Measurements from ENCODE around the gene CDC42BPB. TPM values are rescaled to one million over a fixed set of nuclear protein-coding genes. Genes with fewer than 3 reads are reported as not detected.

CDC42BPB gene
- total RNA-seq, 1 donor from 2014 or later: 187 TPM

DNA sequence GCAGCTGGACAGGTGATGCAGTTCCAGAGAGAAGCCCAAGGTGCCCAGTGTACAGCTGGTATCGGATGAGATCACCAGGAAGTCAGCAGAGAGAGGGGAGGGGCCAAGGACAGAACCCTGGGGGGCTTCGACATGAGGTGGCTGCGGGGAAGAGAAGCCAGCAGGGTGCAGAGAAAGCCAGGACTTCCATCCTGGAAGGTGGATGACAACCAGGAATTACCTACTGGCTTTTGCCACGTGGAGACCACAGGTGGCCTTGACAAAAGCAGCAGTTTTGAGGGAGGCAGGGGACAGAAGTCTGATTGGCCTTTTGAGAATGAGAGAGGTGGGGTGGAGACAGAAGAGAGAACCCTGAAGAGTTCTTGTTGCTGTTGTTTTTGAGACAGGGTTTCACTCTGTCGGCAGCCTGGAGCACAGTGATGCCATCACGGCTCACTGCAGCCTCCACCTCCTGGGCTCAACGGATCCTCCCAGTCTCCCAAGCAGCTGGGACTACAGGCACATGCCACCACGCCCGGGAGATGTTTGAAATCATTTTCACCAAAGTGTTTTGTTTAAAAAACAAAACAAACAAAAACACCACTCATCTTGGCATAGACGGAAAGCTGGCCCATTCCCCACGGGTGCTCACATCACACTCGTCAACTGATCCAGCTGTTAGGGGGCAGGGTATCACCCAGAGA lies 35.2 kb downstream of the CDC42BPB start:
- peaks cover 32% of the 10 kb centered on the region for H3K36me3 Mint-ChIP-seq (ENCODE audit: low read depth, unreplicated experiment)
- H3K4me3 Mint-ChIP-seq (ENCODE audit: unreplicated experiment): peak overlapping the region; percentile 66
- H3K27me3 Mint-ChIP-seq (ENCODE audit: unreplicated experiment): peaks cover 14% of the 10 kb centered on the region
- TF ChIP-seq, protein P1, sequence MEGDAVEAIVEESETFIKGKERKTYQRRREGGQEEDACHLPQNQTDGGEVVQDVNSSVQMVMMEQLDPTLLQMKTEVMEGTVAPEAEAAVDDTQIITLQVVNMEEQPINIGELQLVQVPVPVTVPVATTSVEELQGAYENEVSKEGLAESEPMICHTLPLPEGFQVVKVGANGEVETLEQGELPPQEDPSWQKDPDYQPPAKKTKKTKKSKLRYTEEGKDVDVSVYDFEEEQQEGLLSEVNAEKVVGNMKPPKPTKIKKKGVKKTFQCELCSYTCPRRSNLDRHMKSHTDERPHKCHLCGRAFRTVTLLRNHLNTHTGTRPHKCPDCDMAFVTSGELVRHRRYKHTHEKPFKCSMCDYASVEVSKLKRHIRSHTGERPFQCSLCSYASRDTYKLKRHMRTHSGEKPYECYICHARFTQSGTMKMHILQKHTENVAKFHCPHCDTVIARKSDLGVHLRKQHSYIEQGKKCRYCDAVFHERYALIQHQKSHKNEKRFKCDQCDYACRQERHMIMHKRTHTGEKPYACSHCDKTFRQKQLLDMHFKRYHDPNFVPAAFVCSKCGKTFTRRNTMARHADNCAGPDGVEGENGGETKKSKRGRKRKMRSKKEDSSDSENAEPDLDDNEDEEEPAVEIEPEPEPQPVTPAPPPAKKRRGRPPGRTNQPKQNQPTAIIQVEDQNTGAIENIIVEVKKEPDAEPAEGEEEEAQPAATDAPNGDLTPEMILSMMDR (IDR thresholded peaks at IDR 0.05; ENCODE audit: unreplicated experiment): no peak
- H3K9me3 Mint-ChIP-seq (ENCODE audit: unreplicated experiment): no peaks in the 10 kb centered on the region
- peak overlapping the region; percentile 90 for H3K27ac Mint-ChIP-seq (ENCODE audit: unreplicated experiment)
- DNase-seq (ENCODE audit: low spot score): no peak
- peaks cover 81% of the 10 kb centered on the region for H3K4me1 Mint-ChIP-seq (ENCODE audit: unreplicated experiment)

GRCh38 chr14:103021684-103022001 lies 35.7 kb downstream of the CDC42BPB start:
- Mint-ChIP-seq H3K27me3 (ENCODE audit: unreplicated experiment) (peaks cover 11% of the 10 kb centered on the region), H3K36me3 (ENCODE audit: low read depth, unreplicated experiment) (peaks cover 29% of the 10 kb centered on the region), H3K9me3 (ENCODE audit: unreplicated experiment) (no peaks in the 10 kb centered on the region), H3K4me1 (ENCODE audit: unreplicated experiment) (peaks cover 79% of the 10 kb centered on the region), H3K4me3 (ENCODE audit: unreplicated experiment) (peak overlapping the region; percentile 66), H3K27ac (ENCODE audit: unreplicated experiment) (peak overlapping the region; percentile 90)
- no peak for DNase-seq (ENCODE audit: low spot score)
- TF ChIP-seq, protein P1 (IDR thresholded peaks at IDR 0.05; ENCODE audit: unreplicated experiment): no peak

DNA sequence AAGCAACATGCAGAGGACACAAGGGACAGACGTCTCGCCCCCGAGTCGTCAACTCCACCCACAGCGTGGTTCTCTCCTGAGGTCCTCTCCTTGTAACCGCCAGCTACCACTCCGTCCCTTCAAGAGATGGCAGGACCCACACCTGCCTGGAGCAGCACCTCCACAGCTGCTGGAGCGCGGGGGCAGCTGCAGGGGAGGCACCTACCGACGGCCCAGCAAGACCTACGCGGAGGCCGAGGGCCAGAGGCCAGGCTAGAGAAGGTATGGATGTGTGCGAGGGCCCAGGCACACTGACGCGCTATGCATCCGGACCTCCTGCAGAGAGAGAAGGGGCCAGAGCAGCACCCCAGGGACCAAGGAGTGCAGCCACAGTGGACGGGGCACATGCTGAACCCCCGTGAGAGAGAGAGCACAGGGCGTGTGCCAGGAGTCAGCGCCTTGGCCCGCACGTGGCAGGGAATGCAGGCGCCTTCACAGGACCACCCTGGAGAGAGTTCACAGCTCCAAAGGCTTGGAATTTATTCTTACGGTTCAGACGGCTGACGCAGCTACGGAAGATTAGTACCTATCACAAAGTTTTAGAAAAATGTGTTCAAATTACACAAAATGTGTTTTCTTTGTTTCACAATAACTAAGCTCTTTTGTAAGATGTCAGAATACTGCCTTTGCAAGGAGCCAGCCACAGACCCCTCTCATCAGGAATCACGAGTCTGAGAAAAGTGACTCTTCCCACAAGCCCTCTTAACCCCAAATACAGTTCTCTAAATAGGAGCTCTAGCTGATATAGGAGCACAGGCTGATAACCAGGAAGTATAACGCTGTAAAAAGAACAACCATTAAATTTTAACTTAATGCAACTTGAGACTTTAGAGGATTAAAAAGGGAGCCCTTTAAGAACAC lies 36.8 kb downstream of the CDC42BPB start:
- H3K4me3 Mint-ChIP-seq (ENCODE audit: unreplicated experiment): peak overlapping the region; percentile 59
- peak overlapping the region; percentile 48 for H3K27ac Mint-ChIP-seq (ENCODE audit: unreplicated experiment)
- TF ChIP-seq, protein P1 (IDR thresholded peaks at IDR 0.05; ENCODE audit: unreplicated experiment): no peak
- H3K27me3 Mint-ChIP-seq (ENCODE audit: unreplicated experiment): peaks cover 11% of the 10 kb centered on the region
- H3K36me3 Mint-ChIP-seq (ENCODE audit: low read depth, unreplicated experiment): peaks cover 29% of the 10 kb centered on the region
- no peaks in the 10 kb centered on the region for H3K9me3 Mint-ChIP-seq (ENCODE audit: unreplicated experiment)
- no peak for DNase-seq (ENCODE audit: low spot score)
- H3K4me1 Mint-ChIP-seq (ENCODE audit: unreplicated experiment): peaks cover 84% of the 10 kb centered on the region

DNA sequence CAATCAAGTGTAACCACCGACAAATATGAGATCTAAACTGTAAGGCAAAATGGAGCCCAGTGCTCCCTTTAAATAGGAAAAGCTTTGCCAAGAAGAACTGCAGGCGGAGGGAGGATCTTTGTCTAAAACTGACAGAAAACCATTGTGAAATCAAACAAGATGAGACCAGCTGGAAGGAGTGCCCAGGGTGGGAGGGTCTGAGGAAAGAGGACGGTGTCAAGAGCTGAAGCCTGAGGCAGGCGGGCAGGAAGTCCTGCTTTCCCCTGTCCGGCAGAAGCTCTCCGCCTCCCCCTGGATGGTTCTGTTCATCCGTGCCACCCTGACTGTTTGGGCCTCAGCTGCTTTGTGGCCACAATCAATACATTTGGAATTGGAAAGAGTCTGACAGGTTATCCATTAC lies 37.5 kb downstream of the CDC42BPB start:
- peaks cover 28% of the 10 kb centered on the region for H3K36me3 Mint-ChIP-seq (ENCODE audit: low read depth, unreplicated experiment)
- H3K27ac Mint-ChIP-seq (ENCODE audit: unreplicated experiment): peak overlapping the region; percentile 90
- TF ChIP-seq, protein P1 (IDR thresholded peaks at IDR 0.05; ENCODE audit: unreplicated experiment): no peak
- H3K27me3 Mint-ChIP-seq (ENCODE audit: unreplicated experiment): peaks cover 12% of the 10 kb centered on the region
- DNase-seq (ENCODE audit: low spot score): no peak
- H3K4me3 Mint-ChIP-seq (ENCODE audit: unreplicated experiment): peak overlapping the region; percentile 71
- no peaks in the 10 kb centered on the region for H3K9me3 Mint-ChIP-seq (ENCODE audit: unreplicated experiment)
- H3K4me1 Mint-ChIP-seq (ENCODE audit: unreplicated experiment): peaks cover 86% of the 10 kb centered on the region

DNA sequence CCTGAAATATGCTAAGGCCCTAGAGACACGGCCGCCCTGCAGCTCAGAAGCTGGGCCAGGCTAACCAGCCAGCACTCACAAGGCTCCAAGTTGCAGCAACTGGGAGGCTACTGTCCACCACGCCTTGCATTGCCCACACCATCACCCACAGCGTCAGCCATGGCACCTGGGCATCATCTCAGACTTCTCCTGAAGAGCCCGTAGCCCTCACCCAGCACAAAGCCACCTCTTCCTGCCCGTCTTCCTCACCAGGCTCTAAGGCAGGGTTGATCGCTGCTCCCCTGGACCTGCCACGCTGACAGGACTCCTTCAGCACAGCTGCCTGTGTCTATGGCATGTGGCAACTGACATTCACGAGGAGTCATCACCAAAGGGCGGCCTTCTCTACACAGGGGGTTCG lies 38.1 kb downstream of the CDC42BPB start:
- peaks cover 28% of the 10 kb centered on the region for H3K36me3 Mint-ChIP-seq (ENCODE audit: low read depth, unreplicated experiment)
- no peaks in the 10 kb centered on the region for H3K9me3 Mint-ChIP-seq (ENCODE audit: unreplicated experiment)
- TF ChIP-seq, protein P1 (IDR thresholded peaks at IDR 0.05; ENCODE audit: unreplicated experiment): no peak
- no peak for DNase-seq (ENCODE audit: low spot score)
- peaks cover 13% of the 10 kb centered on the region for H3K27me3 Mint-ChIP-seq (ENCODE audit: unreplicated experiment)
- peak overlapping the region; percentile 90 for H3K27ac Mint-ChIP-seq (ENCODE audit: unreplicated experiment)
- H3K4me1 Mint-ChIP-seq (ENCODE audit: unreplicated experiment): peaks cover 87% of the 10 kb centered on the region
- H3K4me3 Mint-ChIP-seq (ENCODE audit: unreplicated experiment): peak overlapping the region; percentile 58
